ENCODE measurements around the gene MAP4K1.

MAP4K1 gene

DNA sequence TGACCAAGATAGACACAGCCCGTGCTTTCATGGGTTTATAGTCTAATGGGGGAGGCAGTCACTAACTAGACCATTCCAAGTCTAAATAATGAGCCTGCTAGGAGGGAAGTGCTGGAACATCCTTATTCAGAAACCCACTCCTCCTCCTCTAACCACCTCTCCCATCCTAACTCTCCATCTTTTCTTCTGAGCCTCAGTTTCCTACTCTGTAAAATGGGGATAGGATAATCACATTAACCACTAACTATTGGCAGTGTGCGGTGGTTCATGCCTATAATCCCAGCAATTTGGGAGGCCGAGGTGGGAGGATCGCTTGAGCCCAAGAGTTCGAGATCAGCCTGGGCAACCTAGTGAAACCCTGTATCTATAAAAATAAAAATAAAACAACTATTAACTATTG, 68.7 kb downstream of the MAP4K1 start:
- no peak for DNase-seq (ENCODE audit: low read depth in 2 of 3, low spot score in 1 of 3)

DNA sequence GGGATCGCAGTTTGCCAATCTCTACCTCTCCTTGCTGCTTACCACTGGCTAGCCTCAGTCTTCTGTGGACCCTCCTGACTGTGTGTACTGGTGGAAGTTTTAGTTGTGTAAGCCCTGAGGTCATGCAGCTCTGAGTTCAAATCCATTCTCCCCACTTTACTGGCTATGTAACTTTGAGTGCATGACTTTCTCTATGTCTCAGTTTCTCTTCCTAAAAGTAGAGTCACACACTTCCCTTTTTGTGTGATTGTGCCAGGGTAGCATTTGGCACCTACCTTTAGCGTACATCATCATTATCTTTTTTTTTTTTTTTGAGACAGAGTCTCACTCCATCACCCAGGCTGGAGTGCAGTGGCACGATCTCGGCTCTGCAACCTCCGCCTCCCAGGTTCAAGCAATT, 70.3 kb downstream of the MAP4K1 start:
- no peak for DNase-seq (ENCODE audit: low read depth in 2 of 3, low spot score in 1 of 3)

DNA sequence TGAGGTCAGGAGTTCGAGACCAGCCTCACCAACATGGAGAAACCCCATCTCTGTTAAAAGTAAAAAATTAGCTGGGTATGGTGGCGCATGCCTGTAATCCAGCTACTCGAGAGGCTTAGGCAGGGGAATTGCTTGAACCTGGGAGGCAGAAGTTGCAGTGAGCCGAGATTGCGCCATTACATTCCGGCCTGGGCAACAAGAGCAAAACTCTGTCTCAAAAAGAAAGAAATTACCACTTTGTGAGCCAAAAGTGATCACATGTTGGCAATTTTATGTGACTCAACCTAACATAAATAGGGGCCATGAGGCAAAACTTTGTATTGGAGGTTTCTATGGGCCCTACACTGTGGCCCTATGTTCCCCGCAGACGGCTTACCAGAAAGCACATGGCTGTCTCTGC, 72.2 kb downstream of the MAP4K1 start:
- DNase-seq (ENCODE audit: low read depth in 2 of 3, low spot score in 1 of 3) = no peak

DNA sequence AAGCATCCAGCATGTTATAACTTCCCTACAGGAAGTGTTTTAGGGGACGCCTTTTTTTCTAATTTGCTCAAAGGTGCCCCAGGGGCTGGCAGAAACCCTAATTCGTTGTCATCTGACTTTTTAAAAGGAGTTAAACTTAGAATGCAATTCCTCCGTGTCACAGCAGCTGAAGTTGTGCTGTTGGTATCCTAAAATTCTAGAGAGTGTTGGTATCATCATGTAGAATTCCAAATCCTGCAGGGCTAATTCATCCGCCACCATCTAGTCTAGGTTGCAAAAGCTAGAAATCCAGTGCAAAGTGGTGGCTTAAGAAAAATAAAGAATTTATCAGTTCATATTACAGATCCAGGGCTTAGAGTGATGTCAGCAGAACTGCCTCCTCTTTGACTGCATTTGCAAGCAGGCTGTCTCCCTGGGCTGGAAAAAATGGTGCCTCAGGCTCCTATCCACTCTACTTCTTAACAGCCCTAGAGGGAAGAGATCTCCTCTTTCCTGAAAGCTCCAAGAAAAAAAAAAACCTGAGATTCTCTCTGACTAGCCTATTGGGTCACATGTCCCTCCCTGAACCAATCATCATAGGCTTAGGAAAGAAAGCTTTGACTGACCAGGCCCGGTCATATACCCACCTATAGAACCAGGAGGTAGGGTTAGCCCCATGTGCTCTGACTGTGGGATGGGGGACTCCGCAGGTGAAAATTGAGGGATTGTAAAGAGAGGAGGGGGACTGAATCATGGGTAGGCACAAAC, 73.0 kb downstream of the MAP4K1 start:
- DNase-seq (ENCODE audit: low read depth in 2 of 3, low spot score in 1 of 3) = no peak

DNA sequence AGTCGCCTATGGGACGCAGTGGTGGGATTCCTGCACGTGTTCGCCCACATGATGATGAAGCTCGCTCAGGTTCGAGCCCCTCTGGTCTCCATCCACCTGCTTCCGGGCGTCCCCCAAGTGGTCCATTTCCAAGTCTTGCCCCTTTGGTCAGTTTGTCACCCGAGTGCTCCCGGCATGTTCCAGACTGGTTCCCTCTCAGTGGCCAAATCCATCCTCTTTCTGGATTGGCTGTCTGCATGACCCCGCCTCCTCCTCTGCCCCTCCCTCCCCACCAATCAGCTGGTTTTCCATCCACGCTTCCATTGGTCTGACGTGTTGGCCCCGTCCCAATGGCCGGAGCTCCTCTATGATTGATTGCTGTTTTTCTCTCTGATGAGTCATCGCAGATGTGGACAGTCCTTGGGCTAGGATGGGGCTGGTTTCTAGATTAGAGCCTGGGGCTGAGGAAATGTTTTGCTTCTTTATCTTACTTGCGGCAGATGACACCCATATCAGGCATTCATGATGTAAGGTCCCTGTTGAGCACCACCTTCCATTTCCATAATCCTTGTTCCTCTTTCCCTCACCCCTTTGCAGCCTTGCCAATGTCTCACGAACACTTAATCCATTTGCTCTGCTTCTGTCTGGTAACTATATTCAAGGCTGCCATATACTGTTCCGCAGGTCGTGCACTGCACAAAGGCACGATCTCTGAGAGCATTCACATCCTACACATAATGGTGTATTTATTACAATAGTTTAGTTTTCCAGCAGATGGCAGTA, 73.8 kb downstream of the MAP4K1 start:
- DNase-seq (ENCODE audit: low read depth in 2 of 3, low spot score in 1 of 3) = peak in 2 of 3 donors; percentile 30 to 38

GRCh38 chr19:38543286-38543806, 74.4 kb downstream of the MAP4K1 start:
- no peak for DNase-seq (ENCODE audit: low read depth in 2 of 3, low spot score in 1 of 3)

DNA sequence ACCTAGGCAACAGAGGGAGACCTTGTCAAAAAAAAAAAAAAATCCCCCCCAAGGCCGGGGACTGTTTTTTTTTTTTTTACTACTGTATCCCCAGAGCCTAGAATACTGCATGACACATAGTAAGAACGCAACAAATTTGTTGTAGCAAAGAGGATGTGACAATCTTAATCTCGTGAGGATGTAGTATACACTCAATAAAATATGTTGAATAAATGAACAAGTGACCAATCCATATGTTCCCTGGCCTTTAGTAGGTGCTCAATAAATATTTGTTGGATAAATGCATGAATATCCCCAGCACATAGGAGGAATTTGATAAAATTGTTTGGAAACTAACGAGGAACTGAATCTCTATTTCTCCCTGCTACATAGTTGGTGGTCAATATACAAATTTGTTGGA, 75.7 kb downstream of the MAP4K1 start:
- no peak for DNase-seq (ENCODE audit: low read depth in 2 of 3, low spot score in 1 of 3)

DNA sequence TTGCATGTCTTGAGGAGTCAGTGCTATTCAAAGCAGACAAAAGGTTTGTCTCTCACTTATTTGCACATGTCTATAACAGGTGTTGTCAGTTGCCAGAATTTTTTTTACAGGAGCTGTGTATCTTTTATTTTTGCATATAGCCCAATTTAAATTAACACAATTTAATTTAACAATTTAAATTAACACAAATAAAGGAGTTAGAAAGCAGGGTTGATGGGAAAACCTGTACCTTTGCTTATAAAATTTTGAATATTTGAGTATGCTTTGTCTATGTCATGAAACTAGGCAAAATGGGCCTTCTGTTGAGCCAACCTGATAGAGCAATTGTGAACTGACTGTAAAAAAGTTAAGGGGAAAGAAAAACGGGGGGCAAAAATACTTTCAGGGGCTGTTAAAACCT, 78.0 kb downstream of the MAP4K1 start:
- no peak for DNase-seq (ENCODE audit: low read depth in 2 of 3, low spot score in 1 of 3)

DNA sequence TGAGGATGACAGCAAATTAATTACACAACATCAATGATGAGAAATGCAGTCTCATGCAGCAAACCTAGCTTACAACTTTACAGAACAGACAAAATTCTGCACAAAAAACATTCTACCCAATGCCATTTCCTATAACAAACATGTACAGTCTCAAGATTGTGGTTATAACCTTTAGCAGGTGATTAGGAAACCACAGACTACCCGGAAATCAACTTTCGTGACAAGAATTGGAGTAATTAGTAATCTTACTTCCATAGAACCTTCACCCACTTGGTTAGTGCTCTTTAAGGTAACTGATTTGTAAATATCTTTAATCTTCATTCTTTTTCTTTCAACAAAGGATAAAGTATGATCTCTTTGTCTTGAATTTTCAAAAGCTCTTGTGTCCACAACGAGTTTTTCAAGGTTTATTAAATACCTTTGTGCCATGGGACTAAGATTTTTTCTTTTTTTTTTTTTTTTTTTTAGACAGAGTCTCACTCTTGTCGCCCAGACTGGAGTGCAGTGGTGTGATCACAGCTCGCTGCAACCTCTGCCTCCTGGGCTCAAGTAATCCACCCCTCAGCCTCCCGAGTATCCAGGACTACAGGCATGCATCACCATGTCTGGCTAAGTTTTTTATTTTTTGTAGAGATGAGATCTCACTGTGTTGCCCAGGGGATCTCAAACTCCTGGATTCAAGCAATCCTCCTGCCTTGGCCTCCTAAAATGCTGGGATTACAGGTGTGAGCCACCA, 78.8 kb downstream of the MAP4K1 start:
- peak in 1 of 3 donors; percentile 73 for DNase-seq (ENCODE audit: low read depth in 2 of 3, low spot score in 1 of 3)

DNA sequence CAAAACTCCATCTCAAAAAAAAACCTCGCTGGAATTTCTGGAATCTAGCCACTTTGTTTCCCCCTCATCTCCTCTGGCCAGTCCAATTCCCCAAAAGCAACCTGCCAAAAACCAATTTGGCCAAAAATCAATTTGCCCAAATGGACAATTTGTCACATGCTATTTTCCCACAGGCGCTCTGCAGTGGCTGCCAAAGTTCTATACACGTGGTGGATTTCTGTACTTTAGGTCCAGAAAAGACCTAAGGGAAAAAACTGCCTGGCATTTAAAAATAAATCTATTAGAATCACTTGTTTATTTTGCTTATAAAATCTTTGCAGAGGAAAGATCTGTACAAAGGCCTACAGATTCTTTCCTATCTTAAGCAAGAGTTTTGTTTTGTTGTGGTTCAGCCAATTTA, 79.4 kb downstream of the MAP4K1 start:
- no peak for DNase-seq (ENCODE audit: low read depth in 2 of 3, low spot score in 1 of 3)
